KBM-7 (cell line): ENCODE data around the gene ATP5MC3.

ENCODE experiments used
- DNase-seq: peaks from one replicate; pipeline ENCODE4 v3.0.0-alpha.2; 2015
- in situ Hi-C: fragments of 300-500 bp; cut with MboI; formaldehyde crosslinking; loops from 2 replicates; pipeline ENCODE4 v1.14.3; 2020; ENCODE audit warnings: low sequenced_read_pairs, low pct_unique_long_range_greater_than_20kb, mixed read lengths

Gene ATP5MC3

GRCh38 chr2:175135177-175135576 is 46.3 kb downstream of the ATP5MC3 start:
- no peak for DNase-seq

DNA sequence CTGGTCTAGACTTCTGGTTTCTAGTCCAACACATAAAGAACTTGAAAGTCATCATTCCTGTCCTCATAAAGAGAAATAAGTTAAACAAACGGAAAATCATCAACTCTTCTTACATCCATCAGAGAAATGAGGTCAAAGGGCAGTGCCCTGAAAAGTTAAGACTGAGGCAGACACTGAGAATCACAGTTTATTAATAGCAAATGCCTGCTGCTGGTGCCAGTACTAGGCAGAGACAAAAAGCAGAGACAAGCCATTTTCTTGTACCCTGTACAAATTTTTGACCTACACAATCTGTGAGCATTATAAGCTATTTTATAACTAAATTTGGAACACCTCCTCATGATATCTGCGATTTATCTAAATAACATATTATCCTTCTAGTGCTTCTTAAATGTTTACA is 50.3 kb downstream of the ATP5MC3 start:
- DNase-seq, result no peak
- in situ Hi-C loops, result no loop called here

More at GRCh38 chr2:175135177-175135576, 46.3 kb downstream of the ATP5MC3 start:
- in situ Hi-C loops, result no loop called here

DNA sequence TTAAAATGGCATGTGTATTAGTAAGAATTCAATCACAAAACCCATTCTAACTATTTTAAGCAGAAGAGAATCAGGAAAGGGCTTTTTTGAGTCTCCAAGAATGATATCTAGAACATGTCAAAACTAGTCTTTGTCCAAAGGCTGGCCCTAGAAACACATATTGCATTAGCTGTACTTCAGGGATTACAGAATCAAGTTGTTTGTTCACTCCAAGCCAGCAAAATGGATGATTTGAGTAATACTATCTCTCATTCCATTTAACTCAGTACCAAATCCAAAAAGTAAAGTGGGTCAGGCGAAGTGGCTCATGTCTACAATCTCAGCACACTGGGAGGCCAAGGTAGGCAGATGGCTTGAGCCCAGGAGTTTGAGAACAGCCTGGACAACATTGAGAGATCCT is 54.8 kb downstream of the ATP5MC3 start:
- in situ Hi-C loops, result no loop called here
- no peak for DNase-seq
